ENCODE data around the gene TTC13.

DNA sequence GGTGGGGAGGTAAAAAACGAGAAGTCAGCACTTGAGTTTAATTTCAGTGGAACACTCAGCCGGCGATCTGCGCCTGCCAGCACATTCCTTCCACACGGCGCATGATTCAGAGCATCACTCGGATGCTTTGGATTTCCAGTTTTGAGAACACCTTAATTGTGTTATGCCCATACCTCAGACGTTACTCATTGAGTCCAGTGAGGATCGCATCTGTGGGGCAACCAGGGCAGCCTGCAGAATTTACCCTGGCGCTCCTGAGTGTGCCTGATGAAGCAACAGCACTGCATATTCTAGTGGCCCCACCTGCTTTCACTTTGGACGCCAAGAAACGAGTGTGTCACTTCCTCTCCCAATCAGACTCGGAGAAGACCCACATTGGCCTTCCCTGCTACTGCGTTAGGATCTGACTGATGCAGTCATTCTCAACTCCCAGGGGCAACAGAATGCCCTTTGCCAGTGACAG, 41.5 kb upstream of the TTC13 start:
- TF ChIP-seq, protein P1, sequence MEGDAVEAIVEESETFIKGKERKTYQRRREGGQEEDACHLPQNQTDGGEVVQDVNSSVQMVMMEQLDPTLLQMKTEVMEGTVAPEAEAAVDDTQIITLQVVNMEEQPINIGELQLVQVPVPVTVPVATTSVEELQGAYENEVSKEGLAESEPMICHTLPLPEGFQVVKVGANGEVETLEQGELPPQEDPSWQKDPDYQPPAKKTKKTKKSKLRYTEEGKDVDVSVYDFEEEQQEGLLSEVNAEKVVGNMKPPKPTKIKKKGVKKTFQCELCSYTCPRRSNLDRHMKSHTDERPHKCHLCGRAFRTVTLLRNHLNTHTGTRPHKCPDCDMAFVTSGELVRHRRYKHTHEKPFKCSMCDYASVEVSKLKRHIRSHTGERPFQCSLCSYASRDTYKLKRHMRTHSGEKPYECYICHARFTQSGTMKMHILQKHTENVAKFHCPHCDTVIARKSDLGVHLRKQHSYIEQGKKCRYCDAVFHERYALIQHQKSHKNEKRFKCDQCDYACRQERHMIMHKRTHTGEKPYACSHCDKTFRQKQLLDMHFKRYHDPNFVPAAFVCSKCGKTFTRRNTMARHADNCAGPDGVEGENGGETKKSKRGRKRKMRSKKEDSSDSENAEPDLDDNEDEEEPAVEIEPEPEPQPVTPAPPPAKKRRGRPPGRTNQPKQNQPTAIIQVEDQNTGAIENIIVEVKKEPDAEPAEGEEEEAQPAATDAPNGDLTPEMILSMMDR (IDR thresholded peaks at IDR 0.05): no peak
- TF ChIP-seq POLR2A (IDR thresholded peaks at IDR 0.05): no peak

Data from adrenal gland (tissue), 5 donors.